GM23338 (cell line): ENCODE results near the gene OR2G2. TPM values are rescaled to one million over a fixed set of nuclear protein-coding genes. Genes with fewer than 3 reads are reported as not detected.

Experiments used
- ATAC-seq: fragments of 200-7000 bp; cut with Tn5 transposase; 3 replicates; pipeline ENCODE4 v1.9.1; 2020
- DNase-seq: peaks from one replicate; pipeline ENCODE4 v3.0.0-alpha.2; 2015; ENCODE audit warnings: low spot score
- H2AFZ ChIP-seq: fragments of 200-600 bp; sonication (generic); 2 replicates; pipeline ENCODE4 v1.8.0; 2016; ENCODE audit warnings: antibody characterized with exemption, mild to moderate bottlenecking, moderate library complexity
- H3F3A ChIP-seq: fragments of 200-600 bp; sonication (generic); replicated peaks from 2 replicates; pipeline ENCODE4 v1.8.0; 2017; ENCODE audit warnings: antibody characterized with exemption, mixed run types, low read depth
- H3K27ac ChIP-seq: fragments of 200-600 bp; sonication (generic); 2 replicates; pipeline ENCODE4 v1.6.1; 2016; ENCODE audit warnings: low read depth
- H3K27me3 ChIP-seq: fragments of 200-600 bp; sonication (generic); 2 replicates; pipeline ENCODE4 v1.8.0; 2016; ENCODE audit warnings: mild to moderate bottlenecking, mixed run types, moderate library complexity; ENCODE audit not compliant: insufficient read depth
- H3K36me3 ChIP-seq: fragments of 200-600 bp; sonication (generic); 2 replicates; pipeline ENCODE4 v1.8.0; 2016; ENCODE audit warnings: mild to moderate bottlenecking; ENCODE audit not compliant: insufficient read depth
- H3K4me1 ChIP-seq: fragments of 200-600 bp; sonication (generic); 2 replicates; pipeline ENCODE4 v1.8.0; 2016; ENCODE audit warnings: mild to moderate bottlenecking, moderate library complexity; ENCODE audit not compliant: insufficient read depth
- H3K4me2 ChIP-seq: fragments of 200-600 bp; sonication (generic); 2 replicates; pipeline ENCODE4 v1.7.1; 2017; ENCODE audit warnings: mixed run types
- H3K4me3 ChIP-seq: fragments of 200-600 bp; sonication (generic); 2 replicates; pipeline ENCODE4 v1.6.1; 2016; ENCODE audit warnings: mixed run types
- H3K79me2 ChIP-seq: fragments of 200-600 bp; sonication (generic); replicated peaks from 2 replicates; pipeline ENCODE4 v1.8.0; 2017; ENCODE audit warnings: mild to moderate bottlenecking; ENCODE audit not compliant: insufficient read depth
- H3K9me2 ChIP-seq: fragments of 200-600 bp; sonication (generic); 2 replicates; pipeline ENCODE4 v1.8.0; 2017; ENCODE audit not compliant: insufficient read depth
- H4K20me1 ChIP-seq: fragments of 200-600 bp; sonication (generic); replicated peaks from 2 replicates; pipeline ENCODE4 v1.8.0; 2017; ENCODE audit warnings: mild to moderate bottlenecking; ENCODE audit not compliant: insufficient read depth
- H3K27ac Mint-ChIP-seq: 2 replicates; pipeline ENCODE4 v1.8.0; 2020; ENCODE audit warnings: inconsistent platforms, mild to moderate bottlenecking, moderate library complexity, mixed read lengths
- H3K27me3 Mint-ChIP-seq: 3 replicates; pipeline ENCODE4 v1.8.0; 2022; ENCODE audit warnings: low read depth, mild to moderate bottlenecking, moderate library complexity, mixed read lengths, inconsistent platforms; ENCODE audit not compliant: insufficient read depth, poor library complexity
- H3K36me3 Mint-ChIP-seq: 3 replicates; pipeline ENCODE4 v1.8.0; 2021; ENCODE audit warnings: low read depth, mild to moderate bottlenecking, inconsistent platforms, moderate library complexity, mixed read lengths
- H3K4me1 Mint-ChIP-seq: 3 replicates; pipeline ENCODE4 v1.8.0; 2020; ENCODE audit warnings: mild to moderate bottlenecking, inconsistent platforms, mixed read lengths
- H3K4me3 Mint-ChIP-seq: 3 replicates; pipeline ENCODE4 v1.8.0; 2021; ENCODE audit warnings: moderate library complexity, mild to moderate bottlenecking, inconsistent platforms, mixed read lengths
- H3K9me3 Mint-ChIP-seq: 3 replicates; pipeline ENCODE4 v1.8.0; 2020; ENCODE audit warnings: moderate library complexity, mild to moderate bottlenecking, inconsistent platforms, mixed read lengths
- CREB1 ChIP-seq: fragments of 250-450 bp; sonication (Bioruptor Pico); IDR thresholded peaks from 2 replicates; pipeline ENCODE4 v1.5.0; 2020; ENCODE audit warnings: low read depth, mild to moderate bottlenecking, moderate library complexity
- CTCF ChIP-seq, 2 experiments: fragments of 200-600 bp in 1 of 2; sonication (generic) in 1 of 2; conservative IDR thresholded peaks; 2 replicates each; pipeline versions ENCODE4 v1.5.1 to v1.6.1; 2016 to 2017; ENCODE audit warnings: antibody characterized with exemption in 2 of 2, low read depth in 2 of 2, mild to moderate bottlenecking in 2 of 2, moderate library complexity in 1 of 2
- ETS1 ChIP-seq: IDR thresholded peaks from 2 replicates; pipeline ENCODE4 v1.6.1; 2016; ENCODE audit warnings: antibody characterized with exemption
- EZH2phosphoT487 ChIP-seq: fragments of 200-600 bp; sonication (generic); IDR thresholded peaks from one replicate; pipeline ENCODE4 v1.8.1; 2018; ENCODE audit warnings: antibody characterized with exemption; ENCODE audit not compliant: unreplicated experiment
- NANOG ChIP-seq: IDR thresholded peaks from 2 replicates; pipeline ENCODE4 v1.6.1; 2016; ENCODE audit warnings: antibody characterized with exemption, borderline replicate concordance
- STAT1 ChIP-seq: IDR thresholded peaks from one replicate; pipeline ENCODE4 v1.6.1; 2016; ENCODE audit warnings: antibody characterized with exemption; ENCODE audit not compliant: unreplicated experiment
- ZNF114 ChIP-seq: fragments of 250-450 bp; sonication (Bioruptor Pico); IDR thresholded peaks from 2 replicates; pipeline ENCODE4 v1.5.0; 2020; ENCODE audit warnings: mild to moderate bottlenecking, moderate library complexity
- ZNF331 ChIP-seq: fragments of 250-450 bp; sonication (Bioruptor Pico); IDR thresholded peaks from 2 replicates; pipeline ENCODE4 v1.5.0; 2020; ENCODE audit warnings: low read depth, mild to moderate bottlenecking, moderate library complexity
- polyA plus RNA-seq: library from polyadenylated mRNA; unstranded; fragments of >200 nt; fragmentation: Nextera tagmentation; extraction: Ambion mirVana; gene quantifications from 2 replicates; pipeline ENCODE4 v1.2.1, GENCODE V29; 2016
- total RNA-seq: library from RNA; depleted of rRNA; stranded (reverse); fragments of >200 nt; shearing (Covaris generic); gene quantifications from 2 replicates; pipeline ENCODE4 v1.2.3, GENCODE V29; 2014

OR2G2 gene
- total and polyA plus RNA-seq, 2 experiments from 2014 or later: not detected

- H3K4me3 Mint-ChIP-seq: no peak overlapping the region
- no peak overlapping the region for H3K4me3 ChIP-seq
These were observed 11.6 kb upstream of the OR2G2 start for GRCh38 chr1:247576514-247576913.

GRCh38 chr1:247578946-247579460 is 9.2 kb upstream of the OR2G2 start:
- Histone ChIP-seq H3F3A (no peaks in the 10 kb centered on the region), H3K9me2 (peaks cover 5% of the 10 kb centered on the region; the same call in 1 of the 2 replicates), H3K4me1 (no peaks in the 10 kb centered on the region), H2AFZ (no peak overlapping the region), H3K36me3 (no peaks in the 10 kb centered on the region), H3K4me3 (no peak overlapping the region), H3K79me2 (no peaks in the 10 kb centered on the region), H3K27me3 (no peaks in the 10 kb centered on the region), H3K27ac (no peak overlapping the region), H4K20me1 (no peaks in the 10 kb centered on the region), H3K4me2 (no peak overlapping the region)
- Mint-ChIP-seq H3K9me3 (no peaks in the 10 kb centered on the region), H3K27ac (peak overlapping the region; percentile 37; the same call in 1 of the 2 replicates), H3K4me1 (no peaks in the 10 kb centered on the region), H3K27me3 (no peaks in the 10 kb centered on the region), H3K36me3 (no peaks in the 10 kb centered on the region), H3K4me3 (no peak overlapping the region)
- ATAC-seq: no peak
- no peak for DNase-seq
- TF ChIP-seq STAT1 (no peak), EZH2phosphoT487 (no peak), ZNF331 (CRISPR knock-in tag) (no peak), NANOG (no peak), CTCF (conservative IDR thresholded peaks at IDR 0.05; ENCODE audit: low read depth in 2 of 2) (no peak)

More at GRCh38 chr1:247576514-247576913, 11.6 kb upstream of the OR2G2 start:
- peaks cover 3% of the 10 kb centered on the region; the same call in 2 of the 3 replicates for H3K9me3 Mint-ChIP-seq
- Histone ChIP-seq H3K9me2 (peaks cover 12% of the 10 kb centered on the region; the same call in 1 of the 2 replicates), H3K27ac (no peak overlapping the region), H3F3A (no peaks in the 10 kb centered on the region), H4K20me1 (no peaks in the 10 kb centered on the region), H3K4me1 (no peaks in the 10 kb centered on the region), H3K79me2 (no peaks in the 10 kb centered on the region), H3K4me2 (no peak overlapping the region), H2AFZ (no peak overlapping the region), H3K27me3 (no peaks in the 10 kb centered on the region), H3K36me3 (no peaks in the 10 kb centered on the region)
- H3K36me3 Mint-ChIP-seq: no peaks in the 10 kb centered on the region; the same call in 2 of the 3 replicates
- no peaks in the 10 kb centered on the region for H3K27me3 Mint-ChIP-seq
- no peaks in the 10 kb centered on the region; the same call in 2 of the 3 replicates for H3K4me1 Mint-ChIP-seq
- no peak overlapping the region for H3K27ac Mint-ChIP-seq
- DNase-seq: peak; percentile 46
- no peak for TF ChIP-seq CREB1 (CRISPR knock-in tag)
- no peak for TF ChIP-seq ZNF114 (CRISPR knock-in tag)
- no peak for TF ChIP-seq STAT1
- no peak for TF ChIP-seq ETS1
- peak; percentile 60 to 69 for TF ChIP-seq CTCF (conservative IDR thresholded peaks at IDR 0.05; ENCODE audit: low read depth in 2 of 2)
- no peak for ATAC-seq
